Neuronal stem cell (in vitro differentiated cells): ENCODE measurements around the gene UNC80.

Source experiments
- DNase-seq: peaks from one replicate; pipeline ENCODE4 v3.0.0-alpha.2; 2013; ENCODE audit warnings: low spot score
- H2AFZ ChIP-seq: one replicate; pipeline ENCODE4 v1.6.1; 2013; ENCODE audit warnings: mild to moderate bottlenecking, low read length, inconsistent platforms
- H2AK5ac ChIP-seq: 2 replicates; pipeline ENCODE4 v1.6.1; 2013; ENCODE audit warnings: low read depth, mild to moderate bottlenecking, inconsistent platforms, low read length, moderate library complexity, mixed read lengths
- H2BK120ac ChIP-seq: 2 replicates; pipeline ENCODE4 v1.6.1; 2013; ENCODE audit warnings: low read depth, mild to moderate bottlenecking, inconsistent platforms, low read length, moderate library complexity, mixed read lengths
- H2BK12ac ChIP-seq: one replicate; pipeline ENCODE4 v1.6.1; 2013; ENCODE audit warnings: low read length, inconsistent platforms
- H2BK15ac ChIP-seq: 2 replicates; pipeline ENCODE4 v1.6.1; 2013; ENCODE audit warnings: mild to moderate bottlenecking, low read length, inconsistent platforms, mixed read lengths
- H2BK5ac ChIP-seq: one replicate; pipeline ENCODE4 v1.6.1; 2013; ENCODE audit warnings: inconsistent platforms, mild to moderate bottlenecking, low read length, moderate library complexity
- H3K14ac ChIP-seq: one replicate; pipeline ENCODE4 v1.6.1; 2013; ENCODE audit warnings: low read length, inconsistent platforms
- H3K18ac ChIP-seq: 2 replicates; pipeline ENCODE4 v1.6.1; 2013; ENCODE audit warnings: low read length, inconsistent platforms
- H3K23ac ChIP-seq: 2 replicates; pipeline ENCODE4 v1.6.1; 2013; ENCODE audit warnings: low read depth, mild to moderate bottlenecking, mixed read lengths, low read length, inconsistent platforms; ENCODE audit not compliant: poor library complexity
- H3K27ac ChIP-seq: replicated peaks from 3 replicates; pipeline ENCODE4 v1.5.1; 2013; ENCODE audit warnings: low read length, inconsistent platforms
- H3K27me3 ChIP-seq, 3 experiments: 2 replicates each; pipeline ENCODE4 v1.6.1; 2013; ENCODE audit warnings: low read length in 3 of 3, mild to moderate bottlenecking in 2 of 3, inconsistent platforms in 1 of 3, low read depth in 1 of 3, mixed read lengths in 1 of 3, moderate library complexity in 1 of 3; ENCODE audit not compliant: control insufficient read depth in 3 of 3, insufficient read depth in 3 of 3
- H3K36me3 ChIP-seq, 2 donors: replicated peaks in 1 of 2; 2 replicates each; pipeline ENCODE4 v1.6.1; 2013; ENCODE audit warnings: low read length in 2 of 2; ENCODE audit not compliant: control insufficient read depth in 2 of 2, insufficient read depth in 2 of 2
- H3K4ac ChIP-seq: 2 replicates; pipeline ENCODE4 v1.6.1; 2013; ENCODE audit warnings: inconsistent platforms, mild to moderate bottlenecking, low read length, moderate library complexity
- H3K4me1 ChIP-seq, 2 donors: 1 replicate in 1 of 2; 2 replicates in 1 of 2; pipeline ENCODE4 v1.6.1; 2013; ENCODE audit warnings: low read length in 2 of 2, low read depth in 1 of 2; ENCODE audit not compliant: control insufficient read depth in 2 of 2, insufficient read depth in 1 of 2
- H3K4me2 ChIP-seq: one replicate; pipeline ENCODE4 v1.6.1; 2013; ENCODE audit warnings: mild to moderate bottlenecking, low read length, inconsistent platforms; ENCODE audit not compliant: insufficient read depth, poor library complexity, severe bottlenecking
- H3K4me3 ChIP-seq, 2 donors: 2 replicates each; pipeline ENCODE4 v1.5.1; 2013; ENCODE audit warnings: low read length in 2 of 2, mild to moderate bottlenecking in 2 of 2, inconsistent platforms in 1 of 2, moderate library complexity in 1 of 2
- H3K79me1 ChIP-seq: one replicate; pipeline ENCODE4 v1.6.1; 2013; ENCODE audit warnings: low read depth, mild to moderate bottlenecking, inconsistent platforms, low read length, moderate library complexity
- H3K9ac ChIP-seq: one replicate; pipeline ENCODE4 v1.6.1; 2013; ENCODE audit warnings: mild to moderate bottlenecking, low read depth, low read length, inconsistent platforms; ENCODE audit not compliant: poor library complexity
- H3K9me3 ChIP-seq, 2 donors: replicated peaks in 1 of 2; 2 replicates each; pipeline versions ENCODE3 to v1.6.1; 2013; ENCODE audit warnings: low read length in 2 of 2, mild to moderate bottlenecking in 2 of 2, inconsistent platforms in 1 of 2, low read depth in 1 of 2, mixed read lengths in 1 of 2, moderate library complexity in 1 of 2; ENCODE audit not compliant: control insufficient read depth in 2 of 2, insufficient read depth in 1 of 2
- H4K8ac ChIP-seq: one replicate; pipeline ENCODE4 v1.6.1; 2013; ENCODE audit warnings: low read depth, mild to moderate bottlenecking, inconsistent platforms, low read length, moderate library complexity
- H4K91ac ChIP-seq: one replicate; pipeline ENCODE4 v1.6.1; 2013; ENCODE audit warnings: low read length, low read depth, mild to moderate bottlenecking, inconsistent platforms; ENCODE audit not compliant: poor library complexity
- WGBS, 2 donors: extraction: QIAGEN DNeasy Blood & Tissue Kit; methylation state at CpG; one replicate each; pipeline ENCODE4 v1.1.7; 2013; ENCODE audit warnings: missing lambda C conversion rate in 2 of 2, mixed read lengths in 1 of 2; ENCODE audit not compliant: insufficient read length in 2 of 2, insufficient replicate concordance in 1 of 2; ENCODE audit errors: extremely low coverage in 2 of 2; 5-methylcytosine and 5-hydroxymethylcytosine counted together

The UNC80 gene

DNA sequence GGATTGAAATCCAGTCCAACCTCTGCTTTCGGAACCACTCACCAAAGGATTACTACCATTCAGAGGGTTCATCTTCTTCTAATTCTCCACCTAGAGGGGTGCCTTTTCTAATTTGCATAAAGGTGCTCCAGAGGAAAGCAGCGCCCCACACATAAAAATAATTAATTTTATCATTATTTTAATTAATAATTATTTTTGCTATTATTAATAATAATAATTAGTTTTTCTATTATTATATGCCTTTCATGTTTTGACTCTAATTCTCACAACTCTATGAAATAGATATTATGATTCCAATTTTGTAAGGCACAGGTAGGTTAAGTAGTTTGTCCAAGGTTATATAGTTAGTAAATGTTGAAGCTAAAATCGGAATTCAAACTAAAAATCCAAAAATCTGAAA is 51.9 kb downstream of the UNC80 start:
- no peaks in the 10 kb centered on the region for H3K27me3 ChIP-seq
- no peak overlapping the region for H4K91ac ChIP-seq
- no peak overlapping the region for H3K4me2 ChIP-seq
- H2BK15ac ChIP-seq: no peak overlapping the region
- peaks cover 0 to 4% of the 10 kb centered on the region in 2 donors for H3K36me3 ChIP-seq
- no peak overlapping the region for H3K14ac ChIP-seq
- H3K27ac ChIP-seq: no peak overlapping the region
- H3K79me1 ChIP-seq: no peaks in the 10 kb centered on the region
- DNase-seq: no peak
- no peak overlapping the region for H3K4ac ChIP-seq
- H2BK120ac ChIP-seq: no peak overlapping the region
- H2BK5ac ChIP-seq: no peak overlapping the region
- H4K8ac ChIP-seq: no peak overlapping the region
- no CpG with 5 or more reads among the region's 3 CpGs for WGBS, 2 donors
- no peak overlapping the region for H3K18ac ChIP-seq
- H3K4me3 ChIP-seq: no peak overlapping the region
- no peak overlapping the region for H2BK12ac ChIP-seq
- H3K9ac ChIP-seq: no peak overlapping the region
- H2AFZ ChIP-seq: no peak overlapping the region
- no peaks in the 10 kb centered on the region for H3K4me1 ChIP-seq
- H2AK5ac ChIP-seq: no peak overlapping the region
- H3K23ac ChIP-seq: no peak overlapping the region
- peaks cover 0 to 17% of the 10 kb centered on the region in 2 donors for H3K9me3 ChIP-seq

DNA sequence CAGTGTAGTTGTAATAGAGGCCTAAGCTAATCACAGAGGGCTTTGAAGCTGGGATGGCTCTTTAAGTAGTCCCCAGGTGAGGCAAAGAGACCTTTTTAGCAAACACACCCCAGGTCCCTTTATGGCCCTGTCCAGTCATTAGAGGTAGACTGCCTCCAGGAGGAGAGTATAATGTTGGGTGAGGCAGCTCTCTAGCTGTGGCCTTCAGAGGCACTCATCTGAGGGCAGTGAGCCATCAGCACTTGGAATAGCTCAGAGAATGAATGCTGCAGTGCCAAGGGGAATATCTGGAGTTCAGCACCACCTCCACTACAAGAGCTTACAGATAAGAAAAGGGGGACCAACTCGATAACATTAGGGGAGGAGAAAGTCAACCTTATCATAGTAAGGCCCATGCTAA is 52.8 kb downstream of the UNC80 start:
- Histone ChIP-seq H3K27ac (no peak overlapping the region), H3K4me3 (no peak overlapping the region), H3K4ac (no peak overlapping the region), H3K4me2 (no peak overlapping the region), H2BK12ac (no peak overlapping the region), H4K8ac (no peak overlapping the region), H2AK5ac (no peak overlapping the region), H2BK15ac (no peak overlapping the region), H3K14ac (no peak overlapping the region), H3K9me3 (peaks cover 0 to 17% of the 10 kb centered on the region in 2 donors), H2AFZ (no peak overlapping the region), H3K36me3 (peaks cover 0 to 4% of the 10 kb centered on the region in 2 donors), H3K79me1 (no peaks in the 10 kb centered on the region), H3K4me1 (peaks cover 0 to 4% of the 10 kb centered on the region in 2 donors), H4K91ac (no peak overlapping the region), H2BK120ac (no peak overlapping the region), H3K23ac (no peak overlapping the region), H3K18ac (no peak overlapping the region), H3K27me3 (no peaks in the 10 kb centered on the region), H2BK5ac (no peak overlapping the region), H3K9ac (no peak overlapping the region)
- WGBS, 2 donors: no CpG with 5 or more reads among the region's 1 CpG
- DNase-seq: no peak

DNA sequence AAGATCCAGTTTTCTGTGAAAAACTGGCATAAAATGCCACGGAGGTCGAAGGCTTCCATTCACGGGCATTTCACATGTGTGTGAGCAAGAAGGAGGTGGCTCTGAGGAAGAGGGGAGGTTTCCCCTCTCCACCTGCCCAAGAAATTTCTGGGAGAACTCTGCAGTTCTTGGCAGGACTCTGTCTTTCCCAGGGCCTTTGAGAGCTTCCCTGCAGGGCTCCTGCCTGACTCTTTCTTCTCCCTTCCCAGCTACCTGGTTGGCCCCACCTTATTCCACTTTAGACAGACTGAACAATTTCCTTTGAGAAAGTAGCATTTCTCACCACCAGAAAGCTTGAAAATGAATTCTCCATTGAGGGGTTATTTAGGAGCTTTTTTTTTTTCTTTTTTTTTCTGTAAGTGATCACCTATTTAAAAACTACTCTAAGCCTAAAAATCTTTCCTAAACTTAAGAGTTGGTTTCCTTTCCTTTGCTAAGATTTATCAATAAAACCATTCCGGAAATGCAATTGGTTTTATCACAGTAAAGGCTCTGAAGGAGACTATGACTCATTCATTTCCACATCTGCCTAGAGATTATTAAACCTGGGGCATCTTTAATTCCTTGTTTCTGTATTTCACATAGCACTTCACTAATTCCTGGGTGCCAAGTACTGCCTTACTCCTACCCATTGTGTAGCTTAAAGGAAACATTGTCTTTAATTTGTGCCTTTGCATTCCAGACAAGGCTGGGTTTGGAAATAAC is 59.3 kb downstream of the UNC80 start:
- Histone ChIP-seq H3K4me1 (peaks cover 0 to 11% of the 10 kb centered on the region in 2 donors), H3K79me1 (no peaks in the 10 kb centered on the region), H3K27ac (peak overlapping the region; percentile 16), H3K18ac (peak overlapping the region; percentile 86), H2BK15ac (no peak overlapping the region), H3K14ac (no peak overlapping the region), H4K8ac (no peak overlapping the region), H2AFZ (no peak overlapping the region), H2BK120ac (no peak overlapping the region), H3K4me3 (no peak overlapping the region), H3K9me3 (no peaks in the 10 kb centered on the region), H4K91ac (no peak overlapping the region), H2BK5ac (no peak overlapping the region), H2AK5ac (peak overlapping the region; percentile 52), H3K4me2 (no peak overlapping the region), H3K27me3 (no peaks in the 10 kb centered on the region), H3K36me3 (no peaks in the 10 kb centered on the region), H3K4ac (no peak overlapping the region), H2BK12ac (no peak overlapping the region), H3K9ac (no peak overlapping the region), H3K23ac (no peak overlapping the region)
- WGBS, 2 donors: no CpG with 5 or more reads among the region's 4 CpGs
- no peak for DNase-seq

DNA sequence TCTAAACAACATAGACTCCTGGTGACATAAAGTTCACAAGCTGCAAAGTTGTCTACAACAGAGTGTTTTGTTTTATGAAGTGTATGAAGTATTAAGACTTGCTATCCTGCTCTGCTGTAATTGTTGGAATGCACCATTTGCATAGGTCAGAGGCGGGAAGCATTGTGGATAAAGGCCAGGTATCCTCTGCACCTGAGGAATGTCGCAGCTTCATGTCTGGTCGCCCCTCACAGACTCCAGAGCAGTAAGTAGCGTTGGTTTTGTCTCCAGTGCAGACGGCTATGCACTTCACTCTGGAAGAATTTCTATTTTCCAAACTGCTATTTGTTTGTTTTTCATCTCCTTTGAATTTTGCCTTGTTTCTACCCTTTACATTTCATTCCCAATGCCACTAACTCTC is 63.1 kb downstream of the UNC80 start:
- H2BK12ac ChIP-seq: no peak overlapping the region
- peaks cover 0 to 7% of the 10 kb centered on the region in 2 donors for H3K4me1 ChIP-seq
- no peak overlapping the region for H2BK5ac ChIP-seq
- H3K4me3 ChIP-seq: no peak overlapping the region
- no peak overlapping the region for H3K27ac ChIP-seq
- no peak overlapping the region for H2BK15ac ChIP-seq
- H3K23ac ChIP-seq: no peak overlapping the region
- H3K36me3 ChIP-seq: peaks cover 0 to 5% of the 10 kb centered on the region in 2 donors
- H3K9me3 ChIP-seq: no peaks in the 10 kb centered on the region
- H4K8ac ChIP-seq: no peak overlapping the region
- no peak overlapping the region for H3K18ac ChIP-seq
- no peak overlapping the region for H4K91ac ChIP-seq
- H3K79me1 ChIP-seq: no peaks in the 10 kb centered on the region
- H3K9ac ChIP-seq: no peak overlapping the region
- no peak overlapping the region for H2AK5ac ChIP-seq
- H2AFZ ChIP-seq: no peak overlapping the region
- no CpG with 5 or more reads among the region's 5 CpGs for WGBS, 2 donors
- no peak overlapping the region for H3K14ac ChIP-seq
- DNase-seq: no peak
- H3K4ac ChIP-seq: no peak overlapping the region
- H3K4me2 ChIP-seq: no peak overlapping the region
- H2BK120ac ChIP-seq: no peak overlapping the region
- H3K27me3 ChIP-seq: no peaks in the 10 kb centered on the region
